B cell (primary cell): ENCODE data around the gene TINAGL1. TPM values are rescaled to one million over a fixed set of nuclear protein-coding genes. Genes with fewer than 3 reads are reported as not detected.
A peak's percentile ranks its signal among the peaks of the same experiment; 100 is the strongest.

Experiments
- ATAC-seq: fragments of 200-7000 bp; cut with Tn5 transposase; one replicate; pipeline ENCODE4 v1.10.0; 2021; ENCODE audit warnings: low read depth, mild to moderate bottlenecking, moderate number of reproducible peaks, moderate library complexity
- CTCF ChIA-PET: fragments of 350-600 bp; sonication (Branson Sonifier 250); formaldehyde crosslinking; loops from one replicate; lab custom pipeline; 2021; ENCODE audit warnings: antibody characterized with exemption, inconsistent platforms; lab: Charles Lee
- POLR2A ChIA-PET: fragments of 350-600 bp; sonication (Branson Sonifier 250); formaldehyde crosslinking; loops from one replicate; lab custom pipeline; 2021; ENCODE audit warnings: antibody characterized with exemption; lab: Charles Lee
- DNase-seq: peaks from one replicate; pipeline ENCODE4 v3.0.0; 2013
- H2AFZ ChIP-seq: 2 replicates; pipeline ENCODE4 v1.6.1; 2012; ENCODE audit warnings: mild to moderate bottlenecking, low read depth, low read length; ENCODE audit not compliant: insufficient read depth, poor library complexity, severe bottlenecking
- H3K27ac ChIP-seq, 2 donors: 1 replicate in 1 of 2; 2 replicates in 1 of 2; pipeline ENCODE4 v1.5.1; 2012 to 2013; ENCODE audit warnings: low read length in 2 of 2, mild to moderate bottlenecking in 2 of 2, moderate library complexity in 1 of 2
- H3K27me3 ChIP-seq, 4 experiments: fragments of 200-600 bp in 1 of 4; sonication (generic) in 1 of 4; replicated peaks in 1 of 4; 1 replicate in 2 of 4; 2 replicates in 2 of 4; pipeline versions ENCODE4 v1.6.1 to v1.7.0; 2013 to 2016; ENCODE audit warnings: low read length in 3 of 4, mild to moderate bottlenecking in 2 of 4, mixed read lengths in 1 of 4, moderate library complexity in 1 of 4; ENCODE audit not compliant: insufficient read depth in 4 of 4, control insufficient read depth in 3 of 4; ENCODE audit errors: control extremely low read depth in 1 of 4
- H3K36me3 ChIP-seq, 2 experiments: replicated peaks in 1 of 2; 1 replicate in 1 of 2; 2 replicates in 1 of 2; pipeline versions ENCODE4 v1.6.1 to v1.7.1; 2013; ENCODE audit warnings: low read length in 1 of 2; ENCODE audit not compliant: insufficient read depth in 2 of 2, control insufficient read depth in 1 of 2; ENCODE audit errors: control extremely low read depth in 1 of 2, extremely low read depth in 1 of 2
- H3K4me1 ChIP-seq, 2 donors: fragments of 200-600 bp in 1 of 2; sonication (generic) in 1 of 2; 1 replicate in 1 of 2; 2 replicates in 1 of 2; pipeline versions ENCODE4 v1.5.1 to v1.6.1; 2013 to 2017; ENCODE audit warnings: low read length in 2 of 2; ENCODE audit not compliant: control insufficient read depth in 2 of 2, insufficient read depth in 2 of 2
- H3K4me2 ChIP-seq: replicated peaks from 2 replicates; pipeline ENCODE3; 2012; ENCODE audit warnings: mild to moderate bottlenecking, low read depth, low read length; ENCODE audit not compliant: poor library complexity, severe bottlenecking
- H3K4me3 ChIP-seq, 5 experiments: fragments of 200-600 bp in 1 of 5; sonication (generic) in 1 of 5; 1 replicate in 3 of 5; 2 replicates in 2 of 5; pipeline versions ENCODE4 v1.5.1 to v1.7.0; 2011 to 2016; ENCODE audit warnings: low read length in 4 of 5, mild to moderate bottlenecking in 4 of 5, low read depth in 2 of 5, control low read depth in 1 of 5, moderate library complexity in 1 of 5; ENCODE audit not compliant: insufficient read depth in 1 of 5; ENCODE audit errors: control extremely low read depth in 1 of 5, extremely low read depth in 1 of 5
- H3K79me2 ChIP-seq: fragments of 200-600 bp; sonication (generic); one replicate; pipeline ENCODE4 v1.6.0; 2016; ENCODE audit warnings: low read length; ENCODE audit not compliant: control insufficient read depth, insufficient read depth
- H3K9ac ChIP-seq: fragments of 200-600 bp; sonication (generic); 2 replicates; pipeline ENCODE4 v1.6.1; 2017; ENCODE audit warnings: mild to moderate bottlenecking, low read length, moderate library complexity
- H3K9me3 ChIP-seq, 3 donors: one replicate each; pipeline versions ENCODE4 v1.6.1 to v1.7.1; 2013; ENCODE audit warnings: low read length in 2 of 3; ENCODE audit not compliant: control insufficient read depth in 2 of 3, insufficient read depth in 1 of 3; ENCODE audit errors: control extremely low read depth in 1 of 3
- H4K20me1 ChIP-seq: 2 replicates; pipeline ENCODE4 v1.6.0; 2012; ENCODE audit warnings: mild to moderate bottlenecking, low read length; ENCODE audit not compliant: insufficient read depth, control insufficient read depth, poor library complexity, severe bottlenecking
- H3K27ac Mint-ChIP-seq: one replicate; pipeline ENCODE4 v1.8.0; 2021; ENCODE audit warnings: mixed read lengths
- H3K27me3 Mint-ChIP-seq: one replicate; pipeline ENCODE4 v1.8.0; 2021; ENCODE audit warnings: mixed read lengths
- H3K4me1 Mint-ChIP-seq: one replicate; pipeline ENCODE4 v1.8.0; 2021; ENCODE audit warnings: mixed read lengths
- H3K4me3 Mint-ChIP-seq: one replicate; pipeline ENCODE4 v1.8.0; 2021; ENCODE audit warnings: mixed read lengths
- H3K9me3 Mint-ChIP-seq: one replicate; pipeline ENCODE4 v1.8.0; 2022; ENCODE audit warnings: mixed read lengths; ENCODE audit not compliant: insufficient read depth
- CTCF ChIP-seq: fragments of 200-600 bp; IDR thresholded peaks from one replicate; pipeline ENCODE4 v1.8.0; 2022; ENCODE audit warnings: antibody characterized with exemption, mild to moderate bottlenecking
- EZH2 ChIP-seq: IDR thresholded peaks from 2 replicates; pipeline ENCODE4 v1.6.1; 2012; ENCODE audit warnings: borderline replicate concordance, low read depth, mild to moderate bottlenecking, moderate library complexity, low read length; ENCODE audit not compliant: insufficient read depth, poor library complexity, severe bottlenecking
- WGBS: methylation state at CpG from one replicate; pipeline ENCODE4 v1.1.5; 2013; ENCODE audit warnings: missing lambda C conversion rate; ENCODE audit not compliant: insufficient coverage; 5-methylcytosine and 5-hydroxymethylcytosine counted together
- intact Hi-C: fragments of 100-400 bp; cut with micrococcal nuclease; formaldehyde crosslinking; loops from one replicate; pipeline ENCODE4 v1.10.0; 2022
- polyA plus RNA-seq: library from polyadenylated mRNA; depleted of rRNA; stranded (reverse); fragments of >200 nt; gene quantifications from 2 replicates; pipeline ENCODE4 v1.2.3, GENCODE V29; 2012
- total RNA-seq, 2 donors: library from RNA; stranded (reverse); fragments of 120-200 nt in 1 of 2; gene quantifications; 1 replicate in 1 of 2; 2 replicates in 1 of 2; pipeline versions ENCODE4 v1.2.3 to v1.2.4, GENCODE V29; 2013 to 2022

The TINAGL1 gene
- total and polyA plus RNA-seq, 2 donors (not counting 1 experiment from before 2014, with no cell fraction given): not detected

GRCh38 chr1:31632649-31633048 lies 56.3 kb downstream of the TINAGL1 start:
- ChIA-PET POLR2A (no interaction called here), CTCF (no interaction called here)
- Mint-ChIP-seq H3K9me3 (no peaks in the 10 kb centered on the region), H3K4me3 (no peak overlapping the region), H3K27ac (no peak overlapping the region), H3K27me3 (no peaks in the 10 kb centered on the region), H3K4me1 (peaks cover 4% of the 10 kb centered on the region)
- TF ChIP-seq CTCF: no peak
- Histone ChIP-seq H3K9ac (no peak overlapping the region), H3K27ac (no peak overlapping the region), H3K36me3 (peaks cover 0 to 68% of the 10 kb centered on the region in 2 experiments), H3K4me2 (no peak overlapping the region), H4K20me1 (peaks cover 31% of the 10 kb centered on the region), H3K4me1 (no peaks in the 10 kb centered on the region), H2AFZ (no peak overlapping the region), H3K9me3 (no peaks in the 10 kb centered on the region), H3K4me3 (no peak overlapping the region), H3K79me2 (peaks cover 27% of the 10 kb centered on the region), H3K27me3 (no peaks in the 10 kb centered on the region)
- ATAC-seq: no peak
- whole genome bisulfite sequencing: no CpG with 5 or more reads among the region's 3 CpGs
- no peak for DNase-seq
- intact Hi-C loops: no loop called here

- H2AFZ ChIP-seq: no peak overlapping the region
- ChIA-PET CTCF (interaction anchor here (0.9 to 1.2 kb wide), 2 partner anchors 68 to 329 kb away, joined by 3 to 4 read pairs; no protein-coding TSS in a partner anchor), POLR2A (no interaction called here)
- H3K27me3 ChIP-seq: no peaks in the 10 kb centered on the region
- peaks cover 32% of the 10 kb centered on the region for H3K79me2 ChIP-seq
- DNase-seq (no peak), ATAC-seq (no peak)
- H3K9me3 ChIP-seq: no peaks in the 10 kb centered on the region
- Mint-ChIP-seq H3K27ac (no peak overlapping the region), H3K27me3 (no peaks in the 10 kb centered on the region), H3K9me3 (no peaks in the 10 kb centered on the region), H3K4me3 (no peak overlapping the region), H3K4me1 (peaks cover 7% of the 10 kb centered on the region)
- H3K4me3 ChIP-seq: no peak overlapping the region
- TF ChIP-seq EZH2 (no peak), CTCF (peak; percentile 34)
- intact Hi-C loops: no loop called here
- H3K4me2 ChIP-seq: no peak overlapping the region
- H3K4me1 ChIP-seq: no peaks in the 10 kb centered on the region
- peaks cover 0 to 65% of the 10 kb centered on the region in 2 experiments for H3K36me3 ChIP-seq
- 87% methylated on average over 2 of the region's 4 CpGs for WGBS
- no peak overlapping the region for H3K9ac ChIP-seq
- no peak overlapping the region for H3K27ac ChIP-seq
- peaks cover 34% of the 10 kb centered on the region for H4K20me1 ChIP-seq
These were observed 56.8 kb downstream of the TINAGL1 start for GRCh38 chr1:31633117-31633516.

Other genes starting within 250 kb of the TINAGL1 start
- not detected in 2 replicates for gene FABP3, start 203.4 kb upstream of the TINAGL1 start, total RNA-seq
- gene FABP3, start 203.4 kb upstream of the TINAGL1 start, polyA plus RNA-seq: not detected in 2 replicates
- gene SERINC2, start 163.3 kb upstream of the TINAGL1 start, total RNA-seq: 0.32 and 1.4 TPM in 2 replicates
- gene SERINC2, start 163.3 kb upstream of the TINAGL1 start, polyA plus RNA-seq: 0.75 and 1.2 TPM in 2 replicates
- 0.22 TPM in 2 replicates for gene HCRTR1, start 41.2 kb downstream of the TINAGL1 start, total RNA-seq
- gene HCRTR1, start 41.2 kb downstream of the TINAGL1 start, polyA plus RNA-seq: not detected in 2 replicates
- gene PEF1, start 68.4 kb downstream of the TINAGL1 start, total RNA-seq: 36.7 and 46.9 TPM in 2 replicates
- gene PEF1, start 68.4 kb downstream of the TINAGL1 start, polyA plus RNA-seq: 46.7 and 49.4 TPM in 2 replicates
- not detected in 2 replicates for gene COL16A1, start 127.5 kb downstream of the TINAGL1 start, total RNA-seq
- gene COL16A1, start 127.5 kb downstream of the TINAGL1 start, polyA plus RNA-seq: 0.07 TPM in 1 of 2 replicates, not detected in the other
- 1.6 and 1.9 TPM in 2 replicates for gene ADGRB2, start 187.8 kb downstream of the TINAGL1 start, total RNA-seq
- gene ADGRB2, start 187.8 kb downstream of the TINAGL1 start, polyA plus RNA-seq: 1.0 and 2.7 TPM in 2 replicates
- gene SPOCD1, start 239.5 kb downstream of the TINAGL1 start, total RNA-seq: not detected in 2 replicates
- 0.25 TPM in 1 of 2 replicates, not detected in the other for gene SPOCD1, start 239.5 kb downstream of the TINAGL1 start, polyA plus RNA-seq